ENCODE results near the gene PFKL. TPM values are rescaled to one million over a fixed set of nuclear protein-coding genes. Genes with fewer than 3 reads are reported as not detected.

The PFKL gene
- total and polyA plus RNA-seq, 2 donors (not counting 1 experiment from before 2014, with no cell fraction given) = 267 to 318 TPM

DNA sequence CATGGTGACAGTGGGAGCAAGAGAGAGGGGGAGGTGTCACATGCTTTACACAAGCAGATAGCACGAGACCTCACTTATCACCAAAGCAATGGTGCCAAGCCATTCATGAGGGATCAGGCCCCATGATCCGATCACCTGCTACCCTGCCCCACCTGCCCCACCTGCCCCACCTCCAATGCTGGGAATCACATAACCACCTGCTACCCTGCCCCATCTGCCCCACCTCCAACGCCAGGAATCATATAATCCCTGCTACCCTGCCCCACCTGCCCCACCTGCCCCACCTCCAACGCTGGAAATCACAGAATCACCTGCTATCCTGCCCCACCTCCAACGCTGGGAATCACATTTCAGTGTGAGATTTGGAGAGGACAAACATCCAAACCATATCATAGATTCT is 24.8 kb upstream of the PFKL start:
- H3K9me3 ChIP-seq (ENCODE audit: control extremely low read depth in 1 of 3, control insufficient read depth in 2 of 3, insufficient read depth in 1 of 3, low read length in 2 of 3) = no peaks in the 10 kb centered on the region
- ATAC-seq (ENCODE audit: low read depth) (no peak), DNase-seq (no peak)
- no peaks in the 10 kb centered on the region for H3K4me1 Mint-ChIP-seq
- H3K27ac Mint-ChIP-seq = no peak overlapping the region
- no peak for TF ChIP-seq EZH2 (IDR thresholded peaks at IDR 0.05; ENCODE audit: borderline replicate concordance, insufficient read depth, low read depth, low read length, poor library complexity, severe bottlenecking)
- TF ChIP-seq CTCF (IDR thresholded peaks at IDR 0.05) = no peak
- H3K27ac ChIP-seq (ENCODE audit: low read length in 2 of 2) = no peak overlapping the region
- H4K20me1 ChIP-seq (ENCODE audit: control insufficient read depth, insufficient read depth, low read length, poor library complexity, severe bottlenecking) = no peaks in the 10 kb centered on the region
- WGBS (ENCODE audit: insufficient coverage) = 90% methylated on average over 3 of the region's 5 CpGs
- intact Hi-C loops (cut with micrococcal nuclease) = no loop called here
- H3K4me2 ChIP-seq (replicated peaks; ENCODE audit: low read depth, low read length, poor library complexity, severe bottlenecking) = no peak overlapping the region
- H3K4me3 Mint-ChIP-seq = no peak overlapping the region
- no peaks in the 10 kb centered on the region for H3K9me3 Mint-ChIP-seq (ENCODE audit: insufficient read depth)
- POLR2A ChIA-PET = interaction anchor here (1.0 kb wide), 1 partner anchor 21 kb away, joined by 3 read pairs; no protein-coding TSS in a partner anchor
- no peaks in the 10 kb centered on the region for H3K36me3 ChIP-seq (replicated peaks in 1 of 2; ENCODE audit: control extremely low read depth in 1 of 2, control insufficient read depth in 1 of 2, extremely low read depth in 1 of 2, insufficient read depth in 2 of 2, low read length in 1 of 2)
- no peaks in the 10 kb centered on the region for H3K27me3 Mint-ChIP-seq
- no peaks in the 10 kb centered on the region for H3K79me2 ChIP-seq (ENCODE audit: control insufficient read depth, insufficient read depth, low read length)
- H3K4me1 ChIP-seq (ENCODE audit: control insufficient read depth in 2 of 2, insufficient read depth in 2 of 2, low read length in 2 of 2) = no peaks in the 10 kb centered on the region
- no peak overlapping the region for H2AFZ ChIP-seq (ENCODE audit: insufficient read depth, low read depth, low read length, poor library complexity, severe bottlenecking)
- peaks cover 0 to 6% (median 0%) of the 10 kb centered on the region in 4 experiments for H3K27me3 ChIP-seq (replicated peaks in 1 of 4; ENCODE audit: control extremely low read depth in 1 of 4, control insufficient read depth in 3 of 4, insufficient read depth in 4 of 4, low read length in 3 of 4)
- H3K9ac ChIP-seq (ENCODE audit: low read length) = no peak overlapping the region
- no peak overlapping the region for H3K4me3 ChIP-seq (ENCODE audit: control extremely low read depth in 1 of 5, extremely low read depth in 1 of 5, insufficient read depth in 1 of 5, low read depth in 2 of 5, low read length in 4 of 5)
- CTCF ChIA-PET = no interaction called here

GRCh38 chr21:44279354-44280260 is 20.2 kb upstream of the PFKL start:
- ChIA-PET CTCF (no interaction called here), POLR2A (no interaction called here)
- intact Hi-C loops (cut with micrococcal nuclease) = no loop called here
- Histone ChIP-seq H3K4me2 (replicated peaks; ENCODE audit: low read depth, low read length, poor library complexity, severe bottlenecking) (no peak overlapping the region), H3K79me2 (ENCODE audit: control insufficient read depth, insufficient read depth, low read length) (no peaks in the 10 kb centered on the region), H3K36me3 (replicated peaks in 1 of 2; ENCODE audit: control extremely low read depth in 1 of 2, control insufficient read depth in 1 of 2, extremely low read depth in 1 of 2, insufficient read depth in 2 of 2, low read length in 1 of 2) (no peaks in the 10 kb centered on the region), H2AFZ (ENCODE audit: insufficient read depth, low read depth, low read length, poor library complexity, severe bottlenecking) (no peak overlapping the region), H3K4me3 (ENCODE audit: control extremely low read depth in 1 of 5, extremely low read depth in 1 of 5, insufficient read depth in 1 of 5, low read depth in 2 of 5, low read length in 4 of 5) (no peak overlapping the region), H4K20me1 (ENCODE audit: control insufficient read depth, insufficient read depth, low read length, poor library complexity, severe bottlenecking) (no peaks in the 10 kb centered on the region), H3K27ac (ENCODE audit: low read length in 2 of 2) (no peak overlapping the region), H3K9ac (ENCODE audit: low read length) (no peak overlapping the region), H3K4me1 (ENCODE audit: control insufficient read depth in 2 of 2, insufficient read depth in 2 of 2, low read length in 2 of 2) (peaks cover 3 to 7% of the 10 kb centered on the region in 2 donors), H3K27me3 (replicated peaks in 1 of 4; ENCODE audit: control extremely low read depth in 1 of 4, control insufficient read depth in 3 of 4, insufficient read depth in 4 of 4, low read length in 3 of 4) (peaks cover 0 to 9% (median 0%) of the 10 kb centered on the region in 4 experiments), H3K9me3 (ENCODE audit: control extremely low read depth in 1 of 3, control insufficient read depth in 2 of 3, insufficient read depth in 1 of 3, low read length in 2 of 3) (no peaks in the 10 kb centered on the region)
- no peak for ATAC-seq (ENCODE audit: low read depth)
- Mint-ChIP-seq H3K27me3 (no peaks in the 10 kb centered on the region), H3K9me3 (ENCODE audit: insufficient read depth) (no peaks in the 10 kb centered on the region), H3K4me3 (no peak overlapping the region), H3K27ac (no peak overlapping the region), H3K4me1 (peaks cover 11% of the 10 kb centered on the region)
- 33% methylated on average over 16 of the region's 19 CpGs for WGBS (ENCODE audit: insufficient coverage)
- no peak for DNase-seq
- TF ChIP-seq EZH2 (IDR thresholded peaks at IDR 0.05; ENCODE audit: borderline replicate concordance, insufficient read depth, low read depth, low read length, poor library complexity, severe bottlenecking) (no peak), CTCF (IDR thresholded peaks at IDR 0.05) (no peak)
